ENCODE results near the gene CLDND2.

GRCh38 chr19:51366389-51367254 is 2.2 kb downstream of the CLDND2 start:
- TF ChIP-seq CTCF (IDR thresholded peaks at IDR 0.05) = no peak
- peak in 3 of 4 donors; percentile 70 to 95 (median 94) for TF ChIP-seq POLR2A (IDR thresholded peaks at IDR 0.05)

Measured in esophagus squamous epithelium (tissue), 4 donors.